Measurements from ENCODE around the gene FKBP1C. TPM values are rescaled to one million over a fixed set of nuclear protein-coding genes. Genes with fewer than 3 reads are reported as not detected.
"Not testable (repeated sequence)": the region's sequence is repeated elsewhere in the genome, so short reads cannot be mapped to it uniquely, and the experiment has no call there.

The FKBP1C gene
- total RNA-seq, 1 donor from 2014 or later = not detected

DNA sequence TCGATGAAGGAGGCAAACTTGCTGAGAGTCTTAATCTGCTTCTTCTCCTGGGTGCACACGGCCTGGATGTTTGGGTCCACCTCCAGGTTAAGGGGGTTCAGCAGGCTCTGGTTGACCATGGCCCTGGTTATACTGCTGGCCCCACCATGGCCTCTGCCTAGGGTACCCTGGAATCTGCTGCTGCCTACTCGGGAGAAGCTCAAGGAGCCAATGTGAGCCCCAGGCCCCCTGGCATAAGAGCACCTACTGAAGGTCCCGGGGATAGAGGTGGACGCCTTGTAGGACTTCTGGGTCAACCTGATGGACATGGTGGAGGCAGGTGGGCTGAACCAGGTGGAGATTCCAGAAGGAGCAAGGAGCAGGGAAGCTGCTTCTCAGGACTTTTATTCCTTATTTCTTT is 17.9 kb upstream of the FKBP1C start:
- FAIRE-seq = no peak
- DNase-seq (ENCODE audit: low read depth) = no peak
- Histone ChIP-seq H3K4me3 (ENCODE audit: low read depth, low read length) (no peak overlapping the region), H3K27me3 (ENCODE audit: control insufficient read depth, insufficient read depth, low read length) (no peaks in the 10 kb centered on the region), H3K36me3 (ENCODE audit: control insufficient read depth, insufficient read depth, low read length) (no peaks in the 10 kb centered on the region)
- TF ChIP-seq, protein P1, sequence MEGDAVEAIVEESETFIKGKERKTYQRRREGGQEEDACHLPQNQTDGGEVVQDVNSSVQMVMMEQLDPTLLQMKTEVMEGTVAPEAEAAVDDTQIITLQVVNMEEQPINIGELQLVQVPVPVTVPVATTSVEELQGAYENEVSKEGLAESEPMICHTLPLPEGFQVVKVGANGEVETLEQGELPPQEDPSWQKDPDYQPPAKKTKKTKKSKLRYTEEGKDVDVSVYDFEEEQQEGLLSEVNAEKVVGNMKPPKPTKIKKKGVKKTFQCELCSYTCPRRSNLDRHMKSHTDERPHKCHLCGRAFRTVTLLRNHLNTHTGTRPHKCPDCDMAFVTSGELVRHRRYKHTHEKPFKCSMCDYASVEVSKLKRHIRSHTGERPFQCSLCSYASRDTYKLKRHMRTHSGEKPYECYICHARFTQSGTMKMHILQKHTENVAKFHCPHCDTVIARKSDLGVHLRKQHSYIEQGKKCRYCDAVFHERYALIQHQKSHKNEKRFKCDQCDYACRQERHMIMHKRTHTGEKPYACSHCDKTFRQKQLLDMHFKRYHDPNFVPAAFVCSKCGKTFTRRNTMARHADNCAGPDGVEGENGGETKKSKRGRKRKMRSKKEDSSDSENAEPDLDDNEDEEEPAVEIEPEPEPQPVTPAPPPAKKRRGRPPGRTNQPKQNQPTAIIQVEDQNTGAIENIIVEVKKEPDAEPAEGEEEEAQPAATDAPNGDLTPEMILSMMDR (IDR thresholded peaks at IDR 0.05; ENCODE audit: insufficient read depth, low read length, severe bottlenecking) = no peak

- TF ChIP-seq, protein P1 (IDR thresholded peaks at IDR 0.05; ENCODE audit: insufficient read depth, low read length, severe bottlenecking) = no peak
- H3K36me3 ChIP-seq (ENCODE audit: control insufficient read depth, insufficient read depth, low read length) = no peaks in the 10 kb centered on the region
- FAIRE-seq = no peak
- no peak overlapping the region for H3K4me3 ChIP-seq (ENCODE audit: low read depth, low read length)
- H3K27me3 ChIP-seq (ENCODE audit: control insufficient read depth, insufficient read depth, low read length) = no peaks in the 10 kb centered on the region
- DNase-seq (ENCODE audit: low read depth) = no peak
These were observed 13.5 kb upstream of the FKBP1C start for GRCh38 chr6:63197741-63198140.

GRCh38 chr6:63213325-63213724 is 2.1 kb downstream of the FKBP1C start:
- TF ChIP-seq, protein P1 (IDR thresholded peaks at IDR 0.05; ENCODE audit: insufficient read depth, low read length, severe bottlenecking) = no peak
- DNase-seq (ENCODE audit: low read depth) (no peak), FAIRE-seq (no peak)
- H3K27me3 ChIP-seq (ENCODE audit: control insufficient read depth, insufficient read depth, low read length) = no peaks in the 10 kb centered on the region
- H3K4me3 ChIP-seq (ENCODE audit: low read depth, low read length) = no peak overlapping the region
- H3K36me3 ChIP-seq (ENCODE audit: control insufficient read depth, insufficient read depth, low read length) = no peaks in the 10 kb centered on the region

DNA sequence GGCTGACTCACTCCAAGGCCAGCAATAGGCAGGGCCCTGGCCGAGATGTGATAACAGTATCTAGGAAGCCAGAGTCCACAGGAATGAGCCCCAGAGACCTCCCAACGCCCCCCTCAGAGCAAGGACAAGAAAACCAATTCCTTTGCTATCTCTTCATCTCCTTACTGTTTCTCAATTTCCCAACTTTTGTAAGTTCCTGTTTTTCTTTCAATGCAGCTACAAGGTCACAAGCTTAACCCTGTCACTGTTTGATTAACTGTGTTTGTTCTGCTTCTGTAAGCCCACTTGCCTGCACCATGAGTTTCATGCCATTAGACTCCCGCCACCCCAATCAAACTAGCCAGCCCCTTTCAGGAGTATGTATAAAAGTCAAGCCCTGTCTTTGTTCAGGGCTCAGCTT is 3.5 kb downstream of the FKBP1C start:
- Histone ChIP-seq H3K27me3 (ENCODE audit: control insufficient read depth, insufficient read depth, low read length) (no peaks in the 10 kb centered on the region), H3K36me3 (ENCODE audit: control insufficient read depth, insufficient read depth, low read length) (no peaks in the 10 kb centered on the region), H3K4me3 (ENCODE audit: low read depth, low read length) (no peak overlapping the region)
- TF ChIP-seq, protein P1 (IDR thresholded peaks at IDR 0.05; ENCODE audit: insufficient read depth, low read length, severe bottlenecking) = no peak
- DNase-seq (ENCODE audit: low read depth) (no peak), FAIRE-seq (no peak)

GRCh38 chr6:63224179-63224578 is 12.9 kb downstream of the FKBP1C start:
- FAIRE-seq (no peak), DNase-seq (ENCODE audit: low read depth) (no peak)
- no peak overlapping the region for H3K4me3 ChIP-seq (ENCODE audit: low read depth, low read length)
- H3K27me3 ChIP-seq (ENCODE audit: control insufficient read depth, insufficient read depth, low read length) = no peaks in the 10 kb centered on the region
- no peaks in the 10 kb centered on the region for H3K36me3 ChIP-seq (ENCODE audit: control insufficient read depth, insufficient read depth, low read length)
- TF ChIP-seq, protein P1 (IDR thresholded peaks at IDR 0.05; ENCODE audit: insufficient read depth, low read length, severe bottlenecking) = no peak

- not testable (repeated sequence) for H3K27me3 ChIP-seq (ENCODE audit: control insufficient read depth, insufficient read depth, low read length); FAIRE-seq; DNase-seq (ENCODE audit: low read depth)
These were observed 14.7 kb downstream of the FKBP1C start for GRCh38 chr6:63225987-63226386.

DNA sequence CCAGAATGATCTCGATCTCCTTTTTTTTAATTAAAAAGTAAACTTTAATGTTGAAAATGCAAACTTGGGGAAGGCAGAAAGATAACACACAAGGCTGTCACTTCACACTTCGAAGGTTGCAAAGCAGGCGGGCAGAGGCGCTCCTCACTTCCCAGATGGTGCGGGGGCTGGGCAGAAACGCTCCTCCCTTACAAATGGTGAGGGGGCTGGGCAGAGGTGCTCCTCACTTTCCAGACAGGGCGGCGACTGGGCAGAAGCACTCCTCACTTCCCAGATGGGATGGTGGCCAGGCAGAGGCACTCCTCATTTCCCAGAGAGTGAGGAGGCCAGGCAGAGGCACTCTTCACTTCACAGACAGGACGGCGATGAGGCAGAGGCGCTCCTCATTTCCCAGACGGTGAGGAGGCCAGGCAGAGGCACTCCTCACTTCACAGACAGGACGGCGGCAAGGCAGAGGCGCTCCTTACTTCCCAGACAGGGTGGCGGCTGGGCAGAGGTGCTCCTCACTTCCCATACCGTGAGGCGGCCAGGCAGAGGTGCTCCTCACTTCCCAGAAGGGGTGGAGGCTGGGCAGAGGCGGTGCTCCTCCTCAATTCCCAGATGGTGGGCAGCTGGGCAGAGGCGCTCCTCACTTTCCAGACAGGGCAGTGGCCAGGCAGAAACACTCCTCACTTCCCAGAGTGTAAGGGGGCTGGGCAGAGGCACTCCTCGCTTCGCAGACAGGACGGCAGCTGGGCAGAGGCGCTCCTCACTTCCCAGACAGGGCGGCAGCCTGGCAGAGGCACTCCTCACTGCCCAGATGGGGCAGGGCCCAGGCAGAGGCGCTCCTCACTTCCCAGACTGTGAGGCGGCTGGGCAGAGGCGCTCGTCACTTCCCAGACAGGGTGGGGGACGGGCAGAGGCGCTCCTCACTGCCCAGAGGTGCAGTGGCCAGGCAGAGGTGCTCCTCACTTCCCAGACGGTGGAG is 16.9 kb downstream of the FKBP1C start:
- H3K4me3 ChIP-seq (ENCODE audit: low read depth, low read length); H3K27me3 ChIP-seq (ENCODE audit: control insufficient read depth, insufficient read depth, low read length); FAIRE-seq; DNase-seq (ENCODE audit: low read depth); H3K36me3 ChIP-seq (ENCODE audit: control insufficient read depth, insufficient read depth, low read length): not testable (repeated sequence)

More at GRCh38 chr6:63225987-63226386, 14.7 kb downstream of the FKBP1C start:
- not testable (repeated sequence) for H3K4me3 ChIP-seq (ENCODE audit: low read depth, low read length); H3K36me3 ChIP-seq (ENCODE audit: control insufficient read depth, insufficient read depth, low read length)

- not testable (repeated sequence) for H3K4me3 ChIP-seq (ENCODE audit: low read depth, low read length); FAIRE-seq; DNase-seq (ENCODE audit: low read depth); H3K27me3 ChIP-seq (ENCODE audit: control insufficient read depth, insufficient read depth, low read length); H3K36me3 ChIP-seq (ENCODE audit: control insufficient read depth, insufficient read depth, low read length)
These were observed 18.8 kb downstream of the FKBP1C start for GRCh38 chr6:63230027-63230426.

DNA sequence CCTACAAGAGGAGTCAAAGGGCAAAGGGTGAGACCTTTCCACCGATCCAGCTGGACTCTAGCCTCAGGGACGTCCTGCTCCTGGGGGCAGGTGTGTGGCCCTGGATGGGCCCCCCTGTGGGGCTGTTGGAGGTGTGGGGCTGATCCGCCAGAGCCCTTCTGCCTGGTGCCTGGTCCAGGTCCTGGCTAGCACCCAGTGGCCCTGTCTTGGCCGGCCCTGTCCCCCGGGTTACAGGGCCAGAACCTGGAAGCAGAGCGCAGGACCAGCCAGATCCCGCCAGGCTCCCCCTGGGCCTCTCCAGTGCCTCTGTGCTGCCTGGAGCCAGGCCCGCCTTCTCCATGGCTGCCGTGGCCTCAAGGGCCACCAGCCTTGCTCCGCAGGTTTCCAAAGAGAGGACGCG is 19.2 kb downstream of the FKBP1C start:
- FAIRE-seq; DNase-seq (ENCODE audit: low read depth); H3K4me3 ChIP-seq (ENCODE audit: low read depth, low read length); H3K36me3 ChIP-seq (ENCODE audit: control insufficient read depth, insufficient read depth, low read length); H3K27me3 ChIP-seq (ENCODE audit: control insufficient read depth, insufficient read depth, low read length): not testable (repeated sequence)

Data from bronchial epithelial cell (primary cell).